Esophagus squamous epithelium (tissue), 5 donors: ENCODE results near the gene PLEKHA7. TPM values are rescaled to one million over a fixed set of nuclear protein-coding genes. Genes with fewer than 3 reads are reported as not detected.
A peak's percentile ranks its signal among the peaks of the same experiment; 100 is the strongest.

Source experiments
- DNase-seq: peaks from one replicate; lab custom pipeline; 2025; lab: John Stamatoyannopoulos, UW
- H3K27ac ChIP-seq, 4 donors: fragments of 200-600 bp; sonication (generic); one replicate each; pipeline ENCODE4 v1.5.1; 2016 to 2019; ENCODE audit warnings: mild to moderate bottlenecking in 1 of 4
- H3K27me3 ChIP-seq, 4 donors: fragments of 200-600 bp; sonication (generic); 1 replicate in 3 of 4; 2 replicates in 1 of 4; pipeline versions ENCODE4 v1.5.1 to v1.6.0; 2017 to 2021; ENCODE audit warnings: antibody characterized with exemption in 1 of 4
- H3K36me3 ChIP-seq, 3 donors: fragments of 200-600 bp; sonication (generic); one replicate each; pipeline ENCODE4 v1.5.1; 2016 to 2019
- H3K4me1 ChIP-seq, 3 donors: fragments of 200-600 bp; sonication (generic); one replicate each; pipeline ENCODE4 v1.5.1; 2017 to 2019
- H3K4me3 ChIP-seq, 4 donors: fragments of 200-600 bp; sonication (generic); 1 replicate in 3 of 4; 2 replicates in 1 of 4; pipeline ENCODE4 v1.5.1; 2016 to 2019; ENCODE audit warnings: mild to moderate bottlenecking in 2 of 4, moderate library complexity in 1 of 4
- H3K9me3 ChIP-seq, 3 donors: fragments of 200-600 bp; sonication (generic); one replicate each; pipeline ENCODE4 v1.5.1; 2016 to 2019
- CTCF ChIP-seq, 6 experiments: fragments of 450-650 bp in 4 of 6; fragments of 200-600 bp in 2 of 6; sonication (generic) in 2 of 6; IDR thresholded peaks; one replicate each; pipeline ENCODE4 v1.5.1; 2016 to 2019; ENCODE audit warnings: antibody characterized with exemption in 6 of 6, mild to moderate bottlenecking in 4 of 6, moderate library complexity in 4 of 6
- POLR2A ChIP-seq, 4 donors: fragments of 450-650 bp; IDR thresholded peaks; one replicate each; pipeline ENCODE4 v1.6.1; 2017; ENCODE audit warnings: antibody characterized with exemption in 4 of 4, mild to moderate bottlenecking in 4 of 4, moderate library complexity in 3 of 4
- WGBS, 2 donors: methylation state at CpG; one replicate each; pipeline ENCODE4 v1.1.5; 2018; 5-methylcytosine and 5-hydroxymethylcytosine counted together
- intact Hi-C: fragments of 100-400 bp; cut with DNase I; formaldehyde crosslinking; loops from one replicate; pipeline ENCODE4 v1.15.0; 2022
- total RNA-seq, 4 donors: library from RNA; depleted of rRNA; stranded (reverse); fragments of >200 nt; gene quantifications; one replicate each; pipeline ENCODE4 v1.1.0, GENCODE V29; 2016
- donor health status: DM: yes; HTN: yes; CAD: no.

The PLEKHA7 gene
- total RNA-seq, 4 donors from 2014 or later, result 49.8 to 129 (median 59.3) TPM

GRCh38 chr11:16902182-16902581 is 112.0 kb downstream of the PLEKHA7 start:
- no peak overlapping the region for H3K4me3 ChIP-seq
- no peak for TF ChIP-seq POLR2A (IDR thresholded peaks at IDR 0.05)
- no peak for TF ChIP-seq CTCF (IDR thresholded peaks at IDR 0.05)
- DNase-seq, result no peak
- no peaks in the 10 kb centered on the region for H3K36me3 ChIP-seq
- intact Hi-C loops, result no loop called here
- no peaks in the 10 kb centered on the region for H3K9me3 ChIP-seq
- H3K4me1 ChIP-seq, result peaks cover 0 to 53% (median 0%) of the 10 kb centered on the region in 3 donors
- H3K27ac ChIP-seq, result peak overlapping the region; percentile 32 to 62 (median 42)
- WGBS, 2 donors, result 43 to 46% methylated on average over 6 of the region's 6 CpGs
- H3K27me3 ChIP-seq, result no peaks in the 10 kb centered on the region

- no peak for DNase-seq
- TF ChIP-seq POLR2A (IDR thresholded peaks at IDR 0.05), result no peak
- Histone ChIP-seq H3K27ac (no peak overlapping the region), H3K4me3 (no peak overlapping the region), H3K27me3 (no peaks in the 10 kb centered on the region), H3K9me3 (no peaks in the 10 kb centered on the region), H3K4me1 (peaks cover 0 to 52% (median 0%) of the 10 kb centered on the region in 3 donors), H3K36me3 (no peaks in the 10 kb centered on the region)
- intact Hi-C loops, result no loop called here
Measured at GRCh38 chr11:16900491-16900890, 113.7 kb downstream of the PLEKHA7 start.

- Histone ChIP-seq H3K27ac (no peak overlapping the region), H3K27me3 (no peaks in the 10 kb centered on the region), H3K4me1 (peaks cover 0 to 52% (median 0%) of the 10 kb centered on the region in 3 donors), H3K9me3 (no peaks in the 10 kb centered on the region), H3K4me3 (no peak overlapping the region), H3K36me3 (no peaks in the 10 kb centered on the region)
- no peak for TF ChIP-seq POLR2A (IDR thresholded peaks at IDR 0.05)
- no peak for TF ChIP-seq CTCF (IDR thresholded peaks at IDR 0.05)
- intact Hi-C loops, result no loop called here
- no peak for DNase-seq
Measured at GRCh38 chr11:16899708-16900303, 114.4 kb downstream of the PLEKHA7 start.

GRCh38 chr11:16898274-16898985 is 115.8 kb downstream of the PLEKHA7 start:
- H3K4me1 ChIP-seq, result peaks cover 0 to 50% (median 6%) of the 10 kb centered on the region in 3 donors
- intact Hi-C loops, result no loop called here
- DNase-seq, result no peak
- no peaks in the 10 kb centered on the region for H3K27me3 ChIP-seq
- H3K4me3 ChIP-seq, result no peak overlapping the region
- H3K27ac ChIP-seq, result peak overlapping the region in 2 of 4 donors; percentile 39 to 55
- TF ChIP-seq CTCF (IDR thresholded peaks at IDR 0.05), result no peak
- no peak for TF ChIP-seq POLR2A (IDR thresholded peaks at IDR 0.05)
- no peaks in the 10 kb centered on the region for H3K36me3 ChIP-seq
- WGBS, 2 donors, result 81 to 86% methylated on average over 1 of the region's 1 CpG
- no peaks in the 10 kb centered on the region for H3K9me3 ChIP-seq

GRCh38 chr11:16897470-16898061 is 116.6 kb downstream of the PLEKHA7 start:
- Histone ChIP-seq H3K27me3 (no peaks in the 10 kb centered on the region), H3K9me3 (no peaks in the 10 kb centered on the region), H3K4me3 (no peak overlapping the region), H3K4me1 (peaks cover 0 to 48% (median 7%) of the 10 kb centered on the region in 3 donors), H3K27ac (peak overlapping the region in 1 of 4 donors; percentile 39), H3K36me3 (no peaks in the 10 kb centered on the region)
- TF ChIP-seq POLR2A (IDR thresholded peaks at IDR 0.05) (no peak), CTCF (IDR thresholded peaks at IDR 0.05) (no peak)
- intact Hi-C loops, result no loop called here
- DNase-seq, result no peak
- WGBS, 2 donors, result 60 to 79% methylated on average over 7 of the region's 7 CpGs
